ENCODE measurements around the gene DFFA. TPM values are rescaled to one million over a fixed set of nuclear protein-coding genes. Genes with fewer than 3 reads are reported as not detected.

Gene DFFA
- polyA plus RNA-seq, 1 of the 3 experiments (the other 2 are of a cell fraction), result 42.3 TPM

GRCh38 chr1:10479296-10479695 lies 7.0 kb upstream of the DFFA start:
- no peak for DNase-seq
- Histone ChIP-seq H3K79me2 (ENCODE audit: insufficient read depth) (peaks cover 93% of the 10 kb centered on the region), H3K9me3 (no peaks in the 10 kb centered on the region), H3K4me2 (no peak overlapping the region), H3K27me3 (ENCODE audit: insufficient read depth) (no peaks in the 10 kb centered on the region), H3K27ac (ENCODE audit: low read depth in 2 of 2, low read length in 1 of 2) (no peak overlapping the region), H3K36me3 (replicated peaks in 1 of 2; ENCODE audit: control insufficient read depth in 1 of 2, insufficient read depth in 2 of 2, low read length in 1 of 2) (peaks cover 0 to 5% of the 10 kb centered on the region in 2 experiments), H3K9ac (no peak overlapping the region), H3F3A (replicated peaks; ENCODE audit: insufficient read depth) (no peaks in the 10 kb centered on the region), H3K4me3 (ENCODE audit: low read depth in 2 of 2, low read length in 1 of 2) (no peak overlapping the region), H2AFZ (ENCODE audit: low read depth) (no peak overlapping the region), H4K20me1 (ENCODE audit: insufficient read depth) (no peaks in the 10 kb centered on the region), H3K9me2 (no peaks in the 10 kb centered on the region), H3K4me1 (ENCODE audit: control insufficient read depth in 1 of 2, insufficient read depth in 2 of 2, low read depth in 1 of 2, low read length in 1 of 2) (peaks cover 0 to 6% of the 10 kb centered on the region in 2 experiments; a peak in 1 of 4 replicates)
- ChIA-PET POLR2A (no interaction called here), CTCF (interaction anchor here (0.7 to 1.6 kb wide), 3 partner anchors 15 to 28 kb away, joined by 3 to 4 read pairs (median 4); no protein-coding TSS in a partner anchor)
- WGBS (ENCODE audit: low lambda C conversion rate), result 85% methylated on average over 8 of the region's 8 CpGs
- TF ChIP-seq FOSL2 (IDR thresholded peaks at IDR 0.05; ENCODE audit: borderline replicate concordance, low read depth) (no peak), RAD21 (IDR thresholded peaks at IDR 0.05; ENCODE audit: low read length) (no peak), GABPA (IDR thresholded peaks at IDR 0.05; ENCODE audit: low read depth) (no peak), EZH2phosphoT487 (IDR thresholded peaks at IDR 0.05; ENCODE audit: borderline replicate concordance, low read depth) (no peak), MEF2A (IDR thresholded peaks at IDR 0.05; ENCODE audit: borderline replicate concordance, low read depth) (no peak), NFIC (IDR thresholded peaks at IDR 0.05; ENCODE audit: borderline replicate concordance) (no peak), RFX5 (IDR thresholded peaks at IDR 0.05; ENCODE audit: low read length) (no peak), USF1 (IDR thresholded peaks at IDR 0.05; ENCODE audit: borderline replicate concordance, low read depth) (no peak), RCOR1 (IDR thresholded peaks at IDR 0.05; ENCODE audit: low read length) (no peak), PBX3 (IDR thresholded peaks at IDR 0.05) (no peak), POLR2AphosphoS5 (IDR thresholded peaks at IDR 0.05; ENCODE audit: low read depth, low read length) (no peak), JUND (IDR thresholded peaks at IDR 0.05) (no peak), TEAD4 (IDR thresholded peaks at IDR 0.05; ENCODE audit: borderline replicate concordance, insufficient read depth) (no peak), RXRA (IDR thresholded peaks at IDR 0.05; ENCODE audit: borderline replicate concordance, low read depth) (no peak), FOXJ3 (CRISPR knock-in tag; IDR thresholded peaks at IDR 0.05) (no peak), FOXM1 (IDR thresholded peaks at IDR 0.05; ENCODE audit: low read depth) (no peak), SMC3 (IDR thresholded peaks at IDR 0.05; ENCODE audit: low read depth, low read length) (no peak), GATA2 (CRISPR knock-in tag; IDR thresholded peaks at IDR 0.05) (no peak), SIN3A (IDR thresholded peaks at IDR 0.05; ENCODE audit: borderline replicate concordance, low read depth, low read length) (no peak)

Data from SK-N-SH (cell line).